ENCODE data around the gene PIM2. TPM values are rescaled to one million over a fixed set of nuclear protein-coding genes. Genes with fewer than 3 reads are reported as not detected.

The PIM2 gene
- total RNA-seq, 4 donors from 2014 or later, result 2.3 to 3.5 (median 2.4) TPM

GRCh38 chrX:48942895-48943294, 24.1 kb upstream of the PIM2 start:
- Histone ChIP-seq H3K27ac (no peak overlapping the region), H3K36me3 (no peaks in the 10 kb centered on the region), H3K9me3 (no peaks in the 10 kb centered on the region), H3K27me3 (no peaks in the 10 kb centered on the region), H3K4me1 (peaks cover 0 to 5% of the 10 kb centered on the region in 2 donors), H3K4me3 (no peak overlapping the region)
- TF ChIP-seq CTCF (IDR thresholded peaks at IDR 0.05 in 4 of 5, conservative IDR thresholded peaks at IDR 0.05 in 1 of 5) (no peak), POLR2A (IDR thresholded peaks at IDR 0.05) (no peak)
- in situ Hi-C loops (cut with MboI; ENCODE audit: low sequenced_read_pairs in 4 of 4), result loop anchor here in 1 of 4 donors (25.0 kb wide), 1 partner anchor 306 kb away; no protein-coding TSS in a partner anchor
- intact Hi-C loops (cut with DNase I; ENCODE audit: low total_unique reads), result no loop called here
- DNase-seq, result no peak
- no peak for ATAC-seq

- in situ Hi-C loops (cut with MboI; ENCODE audit: low sequenced_read_pairs in 4 of 4) (loop anchor here in 1 of 4 donors (25.0 kb wide), 1 partner anchor 303 kb away; no protein-coding TSS in a partner anchor), intact Hi-C loops (cut with DNase I; ENCODE audit: low total_unique reads) (no loop called here)
- H3K27ac ChIP-seq, result no peak overlapping the region
- H3K27me3 ChIP-seq, result no peaks in the 10 kb centered on the region
- no peak for DNase-seq
- ATAC-seq, result no peak
- peaks cover 0 to 2% of the 10 kb centered on the region in 2 donors for H3K4me1 ChIP-seq
- no peaks in the 10 kb centered on the region for H3K36me3 ChIP-seq
- no peak for TF ChIP-seq POLR2A (IDR thresholded peaks at IDR 0.05)
- no peak for TF ChIP-seq CTCF (IDR thresholded peaks at IDR 0.05 in 4 of 5, conservative IDR thresholded peaks at IDR 0.05 in 1 of 5)
- no peaks in the 10 kb centered on the region for H3K9me3 ChIP-seq
- H3K4me3 ChIP-seq, result no peak overlapping the region
Measured at GRCh38 chrX:48940404-48940955, 21.7 kb upstream of the PIM2 start.

GRCh38 chrX:48939524-48940228, 20.9 kb upstream of the PIM2 start:
- no peaks in the 10 kb centered on the region for H3K9me3 ChIP-seq
- H3K4me1 ChIP-seq, result no peaks in the 10 kb centered on the region
- in situ Hi-C loops (cut with MboI; ENCODE audit: low sequenced_read_pairs in 4 of 4), result loop anchor here in 1 of 4 donors (25.0 kb wide), 1 partner anchor 302 kb away; no protein-coding TSS in a partner anchor
- no peak for DNase-seq
- no peak for TF ChIP-seq CTCF (IDR thresholded peaks at IDR 0.05 in 4 of 5, conservative IDR thresholded peaks at IDR 0.05 in 1 of 5)
- no peak for TF ChIP-seq POLR2A (IDR thresholded peaks at IDR 0.05)
- intact Hi-C loops (cut with DNase I; ENCODE audit: low total_unique reads), result no loop called here
- no peak for ATAC-seq
- no peaks in the 10 kb centered on the region for H3K36me3 ChIP-seq
- no peaks in the 10 kb centered on the region for H3K27me3 ChIP-seq
- no peak overlapping the region for H3K4me3 ChIP-seq
- H3K27ac ChIP-seq, result no peak overlapping the region

- in situ Hi-C loops (cut with MboI; ENCODE audit: low sequenced_read_pairs in 4 of 4), result loop anchor here in 1 of 4 donors (25.0 kb wide), 1 partner anchor 302 kb away; no protein-coding TSS in a partner anchor
- Histone ChIP-seq H3K4me1 (no peaks in the 10 kb centered on the region), H3K27me3 (no peaks in the 10 kb centered on the region), H3K36me3 (peaks cover 0 to 7% of the 10 kb centered on the region in 2 donors), H3K9me3 (no peaks in the 10 kb centered on the region), H3K27ac (no peak overlapping the region), H3K4me3 (no peak overlapping the region)
- no peak for TF ChIP-seq CTCF (IDR thresholded peaks at IDR 0.05 in 4 of 5, conservative IDR thresholded peaks at IDR 0.05 in 1 of 5)
- DNase-seq (no peak), ATAC-seq (no peak)
- intact Hi-C loops (cut with DNase I; ENCODE audit: low total_unique reads), result no loop called here
Measured at GRCh38 chrX:48938721-48939425, 20.0 kb upstream of the PIM2 start.
